ENCODE measurements around the gene C2orf68.
"Not testable (repeated sequence)": the region's sequence is repeated elsewhere in the genome, so short reads cannot be mapped to it uniquely, and the experiment has no call there.

C2orf68 gene

GRCh38 chr2:85623991-85624390, 12.1 kb upstream of the C2orf68 start:
- no peak overlapping the region for H3K4me3 ChIP-seq (ENCODE audit: low read depth in 1 of 2, low read length in 2 of 2)
- H3K36me3 ChIP-seq (ENCODE audit: insufficient read depth, low read length) = peaks cover 81% of the 10 kb centered on the region
- H3K9me3 ChIP-seq (ENCODE audit: low read length) = no peaks in the 10 kb centered on the region
- no peak overlapping the region for H3K27ac ChIP-seq (ENCODE audit: low read depth, low read length)
- no peaks in the 10 kb centered on the region for H3K4me1 ChIP-seq (ENCODE audit: insufficient read depth, low read length)
- no peak overlapping the region for H3K9ac ChIP-seq (ENCODE audit: low read length)
- H3K27me3 ChIP-seq (ENCODE audit: control insufficient read depth in 1 of 2, insufficient read depth in 2 of 2, low read length in 2 of 2) = no peaks in the 10 kb centered on the region

DNA sequence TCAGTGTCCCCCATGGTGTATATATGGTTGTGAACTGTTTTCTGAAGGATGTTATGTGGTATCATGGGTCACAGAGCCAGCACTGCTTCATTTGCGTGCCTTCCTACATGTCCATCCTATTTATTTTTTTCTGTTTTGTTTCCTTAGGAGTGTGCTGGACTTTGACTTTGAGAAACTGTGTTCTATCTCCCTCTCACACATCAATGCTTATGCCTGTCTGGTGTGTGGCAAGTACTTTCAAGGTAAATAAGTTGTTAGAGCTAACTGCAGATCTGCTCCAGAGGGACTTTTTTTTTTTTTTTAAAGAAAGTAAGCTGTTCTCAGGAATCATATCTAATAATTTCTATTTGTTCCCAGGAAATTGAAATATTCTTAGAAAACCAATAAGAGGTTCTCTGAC, 9.5 kb upstream of the C2orf68 start:
- Histone ChIP-seq H3K27ac (ENCODE audit: low read depth, low read length) (no peak overlapping the region), H3K27me3 (ENCODE audit: control insufficient read depth in 1 of 2, insufficient read depth in 2 of 2, low read length in 2 of 2) (no peaks in the 10 kb centered on the region), H3K4me1 (ENCODE audit: insufficient read depth, low read length) (peaks cover 9% of the 10 kb centered on the region), H3K4me3 (ENCODE audit: low read depth in 1 of 2, low read length in 2 of 2) (no peak overlapping the region), H3K9ac (ENCODE audit: low read length) (no peak overlapping the region), H3K36me3 (ENCODE audit: insufficient read depth, low read length) (peaks cover 61% of the 10 kb centered on the region), H3K9me3 (ENCODE audit: low read length) (no peaks in the 10 kb centered on the region)

GRCh38 chr2:85619617-85620016, 7.8 kb upstream of the C2orf68 start:
- Histone ChIP-seq H3K27me3 (ENCODE audit: control insufficient read depth in 1 of 2, insufficient read depth in 2 of 2, low read length in 2 of 2) (no peaks in the 10 kb centered on the region), H3K4me1 (ENCODE audit: insufficient read depth, low read length) (peaks cover 9% of the 10 kb centered on the region), H3K27ac (ENCODE audit: low read depth, low read length) (no peak overlapping the region), H3K9ac (ENCODE audit: low read length) (no peak overlapping the region), H3K36me3 (ENCODE audit: insufficient read depth, low read length) (peaks cover 46% of the 10 kb centered on the region), H3K4me3 (ENCODE audit: low read depth in 1 of 2, low read length in 2 of 2) (no peak overlapping the region), H3K9me3 (ENCODE audit: low read length) (no peaks in the 10 kb centered on the region)

- not testable (repeated sequence) for H3K4me1 ChIP-seq (ENCODE audit: insufficient read depth, low read length); H3K27ac ChIP-seq (ENCODE audit: low read depth, low read length); H3K27me3 ChIP-seq (ENCODE audit: control insufficient read depth in 1 of 2, insufficient read depth in 2 of 2, low read length in 2 of 2); H3K9me3 ChIP-seq (ENCODE audit: low read length); H3K9ac ChIP-seq (ENCODE audit: low read length); H3K4me3 ChIP-seq (ENCODE audit: low read depth in 1 of 2, low read length in 2 of 2)
- peaks cover 31% of the 10 kb centered on the region for H3K36me3 ChIP-seq (ENCODE audit: insufficient read depth, low read length)
Observed at GRCh38 chr2:85617723-85618122, 5.9 kb upstream of the C2orf68 start.

GRCh38 chr2:85615413-85615728, 3.5 kb upstream of the C2orf68 start:
- Histone ChIP-seq H3K4me3 (ENCODE audit: low read depth in 1 of 2, low read length in 2 of 2) (peak overlapping the region in 1 of 2 donors; percentile 64), H3K27ac (ENCODE audit: low read depth, low read length) (no peak overlapping the region), H3K9me3 (ENCODE audit: low read length) (no peaks in the 10 kb centered on the region), H3K27me3 (ENCODE audit: control insufficient read depth in 1 of 2, insufficient read depth in 2 of 2, low read length in 2 of 2) (no peaks in the 10 kb centered on the region), H3K4me1 (ENCODE audit: insufficient read depth, low read length) (peaks cover 11% of the 10 kb centered on the region), H3K9ac (ENCODE audit: low read length) (no peak overlapping the region), H3K36me3 (ENCODE audit: insufficient read depth, low read length) (peaks cover 12% of the 10 kb centered on the region)

DNA sequence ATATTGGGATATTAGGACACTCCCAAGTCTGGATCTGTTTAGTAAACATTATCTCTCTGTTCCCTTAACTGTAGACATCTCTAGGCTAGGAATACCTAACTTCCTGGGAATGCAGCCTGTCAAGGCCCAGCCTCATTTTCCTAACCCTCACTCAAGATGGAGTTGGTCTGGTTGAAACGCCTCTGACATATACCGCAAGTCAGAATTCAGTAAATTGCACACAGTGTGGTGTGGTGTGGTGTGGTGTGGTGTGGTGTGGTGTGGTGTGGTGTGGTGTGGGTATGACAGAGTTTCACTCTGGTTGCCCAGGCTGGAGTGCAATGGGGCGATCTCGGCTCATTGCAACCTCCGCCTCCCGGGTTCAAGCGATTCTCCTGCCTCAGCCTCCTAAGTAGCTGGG, 2.9 kb upstream of the C2orf68 start:
- H3K27me3 ChIP-seq (ENCODE audit: control insufficient read depth in 1 of 2, insufficient read depth in 2 of 2, low read length in 2 of 2); H3K4me3 ChIP-seq (ENCODE audit: low read depth in 1 of 2, low read length in 2 of 2); H3K27ac ChIP-seq (ENCODE audit: low read depth, low read length); H3K9ac ChIP-seq (ENCODE audit: low read length); H3K36me3 ChIP-seq (ENCODE audit: insufficient read depth, low read length); H3K9me3 ChIP-seq (ENCODE audit: low read length): not testable (repeated sequence)
- H3K4me1 ChIP-seq (ENCODE audit: insufficient read depth, low read length) = peaks cover 14% of the 10 kb centered on the region

GRCh38 chr2:85613717-85614515, 2.0 kb upstream of the C2orf68 start:
- Histone ChIP-seq H3K9ac (ENCODE audit: low read length) (no peak overlapping the region), H3K9me3 (ENCODE audit: low read length) (no peaks in the 10 kb centered on the region), H3K36me3 (ENCODE audit: insufficient read depth, low read length) (peaks cover 9% of the 10 kb centered on the region), H3K4me1 (ENCODE audit: insufficient read depth, low read length) (peaks cover 19% of the 10 kb centered on the region), H3K4me3 (ENCODE audit: low read depth in 1 of 2, low read length in 2 of 2) (no peak overlapping the region), H3K27me3 (ENCODE audit: control insufficient read depth in 1 of 2, insufficient read depth in 2 of 2, low read length in 2 of 2) (no peaks in the 10 kb centered on the region), H3K27ac (ENCODE audit: low read depth, low read length) (no peak overlapping the region)

DNA sequence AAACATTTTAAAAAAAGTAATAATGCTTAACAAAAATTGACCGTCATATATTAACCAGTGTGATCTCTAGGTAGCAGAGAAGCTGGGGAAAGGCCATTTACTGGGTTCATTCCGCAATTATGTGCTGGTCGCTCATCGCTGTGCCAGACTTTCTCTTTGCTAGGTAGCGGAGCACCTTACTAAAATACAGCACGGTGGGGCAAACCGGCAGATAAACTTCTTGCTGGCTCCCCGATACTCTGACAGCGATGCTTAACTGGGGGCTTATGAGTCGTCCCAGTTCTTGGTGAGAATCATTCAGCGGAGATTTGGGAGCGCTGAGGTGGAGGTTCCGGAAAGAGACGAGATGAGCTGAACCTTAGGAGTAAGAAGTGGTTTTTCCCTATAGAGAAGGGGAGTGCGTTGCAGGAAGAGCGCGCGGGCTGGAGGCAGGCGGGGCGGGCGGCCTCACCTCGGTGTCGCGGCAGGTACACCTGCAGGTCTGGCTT, 605 bp downstream of the C2orf68 start:
- Histone ChIP-seq H3K27ac (ENCODE audit: low read depth, low read length) (peak overlapping the region; percentile 87), H3K36me3 (ENCODE audit: insufficient read depth, low read length) (peaks cover 25% of the 10 kb centered on the region)

DNA sequence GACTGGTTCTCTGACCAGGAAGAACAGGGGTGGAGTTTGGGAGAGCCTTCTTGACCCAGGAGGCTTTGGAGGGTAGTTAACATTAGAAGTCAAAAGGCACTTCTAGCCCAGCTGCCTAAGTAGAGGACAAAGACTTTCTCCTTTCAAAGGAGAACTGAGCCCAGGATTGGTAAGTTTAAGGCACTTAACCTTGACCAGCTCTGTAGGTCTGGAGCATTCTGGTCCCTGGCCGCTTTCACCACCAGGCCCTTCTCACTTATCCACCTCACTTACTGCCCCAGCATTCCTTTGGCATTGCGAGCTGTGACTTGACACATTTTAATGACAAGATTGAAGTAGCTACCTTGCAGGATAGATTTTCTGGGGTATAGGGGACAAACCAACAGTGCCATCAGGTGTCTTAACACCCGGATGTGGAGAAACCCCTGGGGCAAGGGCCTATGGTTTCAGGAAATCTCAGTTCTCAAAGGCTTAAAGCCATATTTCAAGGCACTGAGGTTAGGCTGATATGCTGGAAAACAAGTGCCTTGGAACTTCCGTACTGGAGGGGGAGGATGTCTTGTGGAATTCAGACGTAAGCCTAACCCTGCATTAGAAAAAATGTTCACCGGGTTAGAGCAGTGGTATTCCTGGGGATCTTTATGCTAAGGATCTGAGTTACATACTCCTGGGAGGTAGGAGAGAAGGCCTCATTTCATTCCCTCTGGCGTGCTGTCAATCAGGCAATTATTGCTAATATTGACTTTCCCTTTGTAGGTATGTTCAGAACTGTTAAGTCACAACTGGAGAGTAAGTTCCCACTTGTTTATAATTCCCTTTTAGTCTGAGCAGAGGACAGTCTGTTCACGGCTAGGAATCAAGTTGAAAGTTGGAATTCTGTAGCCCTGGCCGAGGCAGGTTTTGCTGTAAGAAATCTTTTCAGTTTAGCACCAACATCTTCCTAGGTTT, 4.3 kb downstream of the C2orf68 start:
- H3K27me3 ChIP-seq (ENCODE audit: control insufficient read depth in 1 of 2, insufficient read depth in 2 of 2, low read length in 2 of 2) = no peaks in the 10 kb centered on the region
- no peak overlapping the region for H3K9ac ChIP-seq (ENCODE audit: low read length)
- peaks cover 34% of the 10 kb centered on the region for H3K36me3 ChIP-seq (ENCODE audit: insufficient read depth, low read length)
- H3K4me1 ChIP-seq (ENCODE audit: insufficient read depth, low read length) = peaks cover 43% of the 10 kb centered on the region
- H3K27ac ChIP-seq (ENCODE audit: low read depth, low read length) = no peak overlapping the region
- no peaks in the 10 kb centered on the region for H3K9me3 ChIP-seq (ENCODE audit: low read length)
- H3K4me3 ChIP-seq (ENCODE audit: low read depth in 1 of 2, low read length in 2 of 2) = no peak overlapping the region

More for the DNA sequence above, 605 bp downstream of the C2orf68 start:
- Histone ChIP-seq H3K9ac (ENCODE audit: low read length) (peak overlapping the region; percentile 83), H3K27me3 (ENCODE audit: control insufficient read depth in 1 of 2, insufficient read depth in 2 of 2, low read length in 2 of 2) (no peaks in the 10 kb centered on the region), H3K9me3 (ENCODE audit: low read length) (no peaks in the 10 kb centered on the region), H3K4me1 (ENCODE audit: insufficient read depth, low read length) (peaks cover 18% of the 10 kb centered on the region), H3K4me3 (ENCODE audit: low read depth in 1 of 2, low read length in 2 of 2) (peak overlapping the region; percentile 66 to 94)

GRCh38 chr2:85606116-85606455, 5.8 kb downstream of the C2orf68 start:
- Histone ChIP-seq H3K36me3 (ENCODE audit: insufficient read depth, low read length) (peaks cover 34% of the 10 kb centered on the region), H3K9me3 (ENCODE audit: low read length) (no peaks in the 10 kb centered on the region), H3K9ac (ENCODE audit: low read length) (no peak overlapping the region), H3K27me3 (ENCODE audit: control insufficient read depth in 1 of 2, insufficient read depth in 2 of 2, low read length in 2 of 2) (no peaks in the 10 kb centered on the region), H3K27ac (ENCODE audit: low read depth, low read length) (no peak overlapping the region), H3K4me3 (ENCODE audit: low read depth in 1 of 2, low read length in 2 of 2) (no peak overlapping the region), H3K4me1 (ENCODE audit: insufficient read depth, low read length) (peaks cover 53% of the 10 kb centered on the region)

- no peak overlapping the region for H3K9ac ChIP-seq (ENCODE audit: low read length)
- H3K27ac ChIP-seq (ENCODE audit: low read depth, low read length) = no peak overlapping the region
- peaks cover 37% of the 10 kb centered on the region for H3K36me3 ChIP-seq (ENCODE audit: insufficient read depth, low read length)
- no peaks in the 10 kb centered on the region for H3K9me3 ChIP-seq (ENCODE audit: low read length)
- no peak overlapping the region for H3K4me3 ChIP-seq (ENCODE audit: low read depth in 1 of 2, low read length in 2 of 2)
- peaks cover 55% of the 10 kb centered on the region for H3K4me1 ChIP-seq (ENCODE audit: insufficient read depth, low read length)
- H3K27me3 ChIP-seq (ENCODE audit: control insufficient read depth in 1 of 2, insufficient read depth in 2 of 2, low read length in 2 of 2) = no peaks in the 10 kb centered on the region
Observed at GRCh38 chr2:85605406-85606115, 6.3 kb downstream of the C2orf68 start.
